Caco-2 (cell line): ENCODE results near the gene NFASC. TPM values are rescaled to one million over a fixed set of nuclear protein-coding genes. Genes with fewer than 3 reads are reported as not detected.

Experiments used
- BruUV-seq: library from RNA; stranded (reverse); fragments of 400-500 nt; replicated peaks from 2 replicates; lab custom pipeline; 2021; lab: Mats Ljungman, UMichigan
- CTCF ChIA-PET: fragments of 300-600 bp; sonication (Branson Sonifier 250); formaldehyde crosslinking; loops from one replicate; lab custom pipeline; 2022; ENCODE audit warnings: antibody characterized with exemption; lab: Charles Lee
- POLR2A ChIA-PET: fragments of 300-600 bp; sonication (Branson Sonifier 250); formaldehyde crosslinking; loops from one replicate; lab custom pipeline; 2022; ENCODE audit warnings: antibody characterized with exemption; lab: Charles Lee
- DNase-seq, 2 experiments: peaks; one replicate each; pipeline versions ENCODE4 v3.0.0 to v3.0.0-alpha.2; 2020 to 2022
- H3K27me3 ChIP-seq: replicated peaks from 2 replicates; pipeline ENCODE4 v1.6.0; 2011; ENCODE audit warnings: low read length; ENCODE audit not compliant: control insufficient read depth, insufficient read depth
- H3K36me3 ChIP-seq: 2 replicates; pipeline ENCODE4 v1.5.1; 2011; ENCODE audit warnings: low read length; ENCODE audit not compliant: control insufficient read depth, insufficient read depth
- H3K4me1 ChIP-seq: fragments of 250-450 bp; sonication (Bioruptor Pico); 2 replicates; pipeline ENCODE4 v1.5.1; 2020; ENCODE audit warnings: mild to moderate bottlenecking
- H3K4me3 ChIP-seq: 2 replicates; pipeline ENCODE4 v1.5.1; 2011; ENCODE audit warnings: low read depth, mild to moderate bottlenecking, control low read depth, low read length
- H3K9me3 ChIP-seq: fragments of 250-450 bp; sonication (Bioruptor Pico); 2 replicates; pipeline ENCODE4 v1.5.1; 2020; ENCODE audit warnings: mild to moderate bottlenecking, moderate library complexity
- H3K27ac Mint-ChIP-seq: one replicate; pipeline ENCODE4 v1.8.0; 2022; ENCODE audit warnings: mixed read lengths; ENCODE audit not compliant: unreplicated experiment
- H3K27me3 Mint-ChIP-seq: one replicate; pipeline ENCODE4 v1.8.0; 2022; ENCODE audit warnings: mixed read lengths; ENCODE audit not compliant: insufficient read depth, unreplicated experiment
- H3K36me3 Mint-ChIP-seq: one replicate; pipeline ENCODE4 v1.8.0; 2022; ENCODE audit warnings: mild to moderate bottlenecking, mixed read lengths; ENCODE audit not compliant: insufficient read depth, unreplicated experiment
- H3K4me1 Mint-ChIP-seq: one replicate; pipeline ENCODE4 v1.8.0; 2022; ENCODE audit warnings: low read depth, mixed read lengths; ENCODE audit not compliant: unreplicated experiment
- H3K4me3 Mint-ChIP-seq: one replicate; pipeline ENCODE4 v1.8.0; 2022; ENCODE audit warnings: mild to moderate bottlenecking, moderate library complexity, mixed read lengths; ENCODE audit not compliant: unreplicated experiment
- H3K9me3 Mint-ChIP-seq: one replicate; pipeline ENCODE4 v1.8.0; 2022; ENCODE audit warnings: mixed read lengths; ENCODE audit not compliant: unreplicated experiment
- intact Hi-C: fragments of 100-400 bp; cut with micrococcal nuclease; formaldehyde crosslinking; loops from one replicate; pipeline ENCODE4 v1.10.0; 2022; ENCODE audit not compliant: unreplicated experiment
- total RNA-seq: library from RNA; stranded (reverse); gene quantifications from 2 replicates; pipeline ENCODE4 v1.2.3, GENCODE V29; 2022
- TF ChIP-seq, protein P1 (sequence below), 2 experiments: fragments of 200-600 bp in 1 of 2; IDR thresholded peaks; 1 replicate in 1 of 2; 2 replicates in 1 of 2; pipeline versions ENCODE4 v1.5.1 to v1.8.0; 2011 to 2022; ENCODE audit warnings: antibody characterized with exemption in 1 of 2, control low read depth in 1 of 2, inconsistent platforms in 1 of 2, low read depth in 1 of 2, low read length in 1 of 2, mild to moderate bottlenecking in 1 of 2, moderate library complexity in 1 of 2; ENCODE audit not compliant: insufficient read depth in 1 of 2, severe bottlenecking in 1 of 2, unreplicated experiment in 1 of 2

NFASC gene
- total RNA-seq, 1 experiment from 2014 or later = 1.3 TPM

DNA sequence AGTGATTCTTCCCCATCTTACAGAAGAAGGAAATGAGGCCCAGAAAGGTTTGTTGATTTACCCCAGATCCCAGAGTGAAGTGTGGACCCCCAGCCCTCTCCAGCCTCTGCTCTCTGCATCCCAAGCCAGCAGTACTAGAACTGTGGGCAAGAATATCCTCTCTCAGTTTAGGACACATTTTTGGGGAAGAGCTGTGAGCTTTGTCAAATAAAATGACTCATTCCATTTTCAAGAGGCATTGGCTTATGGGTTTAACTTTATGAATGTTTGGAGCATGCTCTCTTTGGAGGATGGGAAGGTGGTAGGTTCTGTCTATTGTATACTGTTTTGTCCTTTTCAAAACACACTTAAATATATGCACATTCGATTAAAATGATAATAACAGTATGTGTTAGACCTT, 101.8 kb downstream of the NFASC start:
- Mint-ChIP-seq H3K4me1 (no peaks in the 10 kb centered on the region), H3K36me3 (no peaks in the 10 kb centered on the region), H3K27ac (no peak overlapping the region), H3K9me3 (no peaks in the 10 kb centered on the region), H3K27me3 (peaks cover 13% of the 10 kb centered on the region), H3K4me3 (no peak overlapping the region)
- Histone ChIP-seq H3K4me1 (no peaks in the 10 kb centered on the region), H3K4me3 (no peak overlapping the region), H3K27me3 (no peaks in the 10 kb centered on the region), H3K9me3 (no peaks in the 10 kb centered on the region), H3K36me3 (no peaks in the 10 kb centered on the region)
- ChIA-PET POLR2A (no interaction called here), CTCF (interaction anchor here (3.5 kb wide), 1 partner anchor 89 kb away, joined by 23 read pairs; no protein-coding TSS in a partner anchor)
- TF ChIP-seq, protein P1, sequence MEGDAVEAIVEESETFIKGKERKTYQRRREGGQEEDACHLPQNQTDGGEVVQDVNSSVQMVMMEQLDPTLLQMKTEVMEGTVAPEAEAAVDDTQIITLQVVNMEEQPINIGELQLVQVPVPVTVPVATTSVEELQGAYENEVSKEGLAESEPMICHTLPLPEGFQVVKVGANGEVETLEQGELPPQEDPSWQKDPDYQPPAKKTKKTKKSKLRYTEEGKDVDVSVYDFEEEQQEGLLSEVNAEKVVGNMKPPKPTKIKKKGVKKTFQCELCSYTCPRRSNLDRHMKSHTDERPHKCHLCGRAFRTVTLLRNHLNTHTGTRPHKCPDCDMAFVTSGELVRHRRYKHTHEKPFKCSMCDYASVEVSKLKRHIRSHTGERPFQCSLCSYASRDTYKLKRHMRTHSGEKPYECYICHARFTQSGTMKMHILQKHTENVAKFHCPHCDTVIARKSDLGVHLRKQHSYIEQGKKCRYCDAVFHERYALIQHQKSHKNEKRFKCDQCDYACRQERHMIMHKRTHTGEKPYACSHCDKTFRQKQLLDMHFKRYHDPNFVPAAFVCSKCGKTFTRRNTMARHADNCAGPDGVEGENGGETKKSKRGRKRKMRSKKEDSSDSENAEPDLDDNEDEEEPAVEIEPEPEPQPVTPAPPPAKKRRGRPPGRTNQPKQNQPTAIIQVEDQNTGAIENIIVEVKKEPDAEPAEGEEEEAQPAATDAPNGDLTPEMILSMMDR (IDR thresholded peaks at IDR 0.05; ENCODE audit: insufficient read depth in 1 of 2, low read depth in 1 of 2, low read length in 1 of 2, severe bottlenecking in 1 of 2, unreplicated experiment in 1 of 2) = no peak
- DNase-seq = no peak
- intact Hi-C loops = no loop called here
- no TSS peak for BruUV-seq

- POLR2A ChIA-PET = no interaction called here
- TF ChIP-seq, protein P1 (IDR thresholded peaks at IDR 0.05; ENCODE audit: insufficient read depth in 1 of 2, low read depth in 1 of 2, low read length in 1 of 2, severe bottlenecking in 1 of 2, unreplicated experiment in 1 of 2) = no peak
- Mint-ChIP-seq H3K27me3 (peaks cover 8% of the 10 kb centered on the region), H3K4me3 (no peak overlapping the region), H3K27ac (no peak overlapping the region), H3K36me3 (no peaks in the 10 kb centered on the region), H3K4me1 (no peaks in the 10 kb centered on the region), H3K9me3 (no peaks in the 10 kb centered on the region)
- H3K4me1 ChIP-seq = no peaks in the 10 kb centered on the region
- H3K4me3 ChIP-seq = no peak overlapping the region
- H3K9me3 ChIP-seq = no peaks in the 10 kb centered on the region
- no peaks in the 10 kb centered on the region for H3K36me3 ChIP-seq
- no TSS peak for BruUV-seq
- intact Hi-C loops = no loop called here
- CTCF ChIA-PET = interaction anchor here (1.1 to 3.5 kb wide), 2 partner anchors 8 to 88 kb away, joined by 3 to 23 read pairs; no protein-coding TSS in a partner anchor
- no peak for DNase-seq
- H3K27me3 ChIP-seq = no peaks in the 10 kb centered on the region
Observed at GRCh38 chr1:204973449-204973848, 102.8 kb downstream of the NFASC start.

- BruUV-seq = no TSS peak
- TF ChIP-seq, protein P1 (IDR thresholded peaks at IDR 0.05; ENCODE audit: insufficient read depth in 1 of 2, low read depth in 1 of 2, low read length in 1 of 2, severe bottlenecking in 1 of 2, unreplicated experiment in 1 of 2) = no peak
- ChIA-PET CTCF (interaction anchor here (1.1 to 3.5 kb wide), 2 partner anchors 9 to 87 kb away, joined by 3 to 23 read pairs; no protein-coding TSS in a partner anchor), POLR2A (no interaction called here)
- peaks cover 8% of the 10 kb centered on the region for H3K27me3 Mint-ChIP-seq
- intact Hi-C loops = no loop called here
- Histone ChIP-seq H3K36me3 (no peaks in the 10 kb centered on the region), H3K27me3 (no peaks in the 10 kb centered on the region), H3K4me3 (no peak overlapping the region), H3K4me1 (no peaks in the 10 kb centered on the region), H3K9me3 (no peaks in the 10 kb centered on the region)
- H3K27ac Mint-ChIP-seq = no peak overlapping the region
- no peaks in the 10 kb centered on the region for H3K9me3 Mint-ChIP-seq
- no peak for DNase-seq
- no peak overlapping the region for H3K4me3 Mint-ChIP-seq
- H3K36me3 Mint-ChIP-seq = no peaks in the 10 kb centered on the region
- no peaks in the 10 kb centered on the region for H3K4me1 Mint-ChIP-seq
Observed at GRCh38 chr1:204974327-204974726, 103.7 kb downstream of the NFASC start.
